H9 (cell line): ENCODE results near the gene RALGPS2. TPM values are rescaled to one million over a fixed set of nuclear protein-coding genes. Genes with fewer than 3 reads are reported as not detected.

Experiments used
- DNase-seq: peaks from one replicate; pipeline ENCODE4 v3.0.0-alpha.2; 2017
- H2AFZ ChIP-seq: one replicate; pipeline ENCODE4 v1.6.1; 2013; ENCODE audit warnings: mild to moderate bottlenecking, low read length, control low read depth, moderate library complexity
- H2AK5ac ChIP-seq: 2 replicates; pipeline ENCODE4 v1.6.1; 2013; ENCODE audit warnings: low read length, control low read depth, mixed read lengths; ENCODE audit not compliant: insufficient read length
- H2BK120ac ChIP-seq: one replicate; pipeline ENCODE4 v1.6.1; 2013; ENCODE audit warnings: low read depth, mild to moderate bottlenecking, low read length, control low read depth, inconsistent platforms; ENCODE audit not compliant: poor library complexity, severe bottlenecking
- H2BK12ac ChIP-seq: 2 replicates; pipeline ENCODE4 v1.6.1; 2013; ENCODE audit warnings: low read length, control low read depth, mixed read lengths, low read depth; ENCODE audit not compliant: insufficient read length
- H2BK15ac ChIP-seq: 2 replicates; pipeline ENCODE4 v1.6.1; 2013; ENCODE audit warnings: low read depth, low read length, control low read depth
- H2BK20ac ChIP-seq: one replicate; pipeline ENCODE4 v1.6.1; 2013; ENCODE audit warnings: low read depth, mild to moderate bottlenecking, low read length, control low read depth, inconsistent platforms; ENCODE audit not compliant: poor library complexity, severe bottlenecking
- H2BK5ac ChIP-seq: 2 replicates; pipeline ENCODE4 v1.6.1; 2013; ENCODE audit warnings: low read length, control low read depth, mixed read lengths; ENCODE audit not compliant: insufficient read length
- H3K14ac ChIP-seq: 2 replicates; pipeline ENCODE4 v1.6.1; 2013; ENCODE audit warnings: low read length, control low read depth; ENCODE audit not compliant: insufficient read depth
- H3K18ac ChIP-seq: 2 replicates; pipeline ENCODE4 v1.6.1; 2013; ENCODE audit warnings: low read depth, mild to moderate bottlenecking, mixed read lengths, low read length, control low read depth; ENCODE audit not compliant: insufficient read length
- H3K23ac ChIP-seq: 2 replicates; pipeline ENCODE4 v1.6.1; 2013; ENCODE audit warnings: low read length, control low read depth, mixed read lengths, low read depth; ENCODE audit not compliant: insufficient read length
- H3K23me2 ChIP-seq: 2 replicates; pipeline ENCODE4 v1.6.1; 2013; ENCODE audit warnings: low read depth, mild to moderate bottlenecking, mixed read lengths, low read length, control low read depth; ENCODE audit not compliant: insufficient read length, poor library complexity, severe bottlenecking
- H3K27ac ChIP-seq: 2 replicates; pipeline ENCODE4 v1.5.1; 2013; ENCODE audit warnings: low read length, control low read depth, mixed read lengths, low read depth; ENCODE audit not compliant: insufficient read length
- H3K27me3 ChIP-seq: 2 replicates; pipeline ENCODE4 v1.6.1; 2013; ENCODE audit warnings: low read length, control low read depth, inconsistent platforms; ENCODE audit not compliant: insufficient read depth
- H3K4ac ChIP-seq: 2 replicates; pipeline ENCODE4 v1.6.1; 2013; ENCODE audit warnings: low read depth, mild to moderate bottlenecking, control low read depth, inconsistent platforms, low read length, moderate library complexity
- H3K4me1 ChIP-seq: 2 replicates; pipeline ENCODE4 v1.6.1; 2013; ENCODE audit warnings: low read length, control low read depth, inconsistent platforms; ENCODE audit not compliant: insufficient read depth
- H3K4me2 ChIP-seq: 2 replicates; pipeline ENCODE4 v1.6.1; 2013; ENCODE audit warnings: low read length, control low read depth, mixed read lengths; ENCODE audit not compliant: insufficient read length, insufficient read depth
- H3K56ac ChIP-seq: 2 replicates; pipeline ENCODE4 v1.6.1; 2013; ENCODE audit warnings: low read depth, mild to moderate bottlenecking, mixed read lengths, low read length, control low read depth; ENCODE audit not compliant: insufficient read length
- H3K79me1 ChIP-seq: 2 replicates; pipeline ENCODE4 v1.6.1; 2013; ENCODE audit warnings: low read depth, mild to moderate bottlenecking, moderate library complexity, low read length, control low read depth, inconsistent platforms; ENCODE audit not compliant: insufficient read depth, poor library complexity, severe bottlenecking
- H3K79me2 ChIP-seq: 2 replicates; pipeline ENCODE4 v1.6.1; 2013; ENCODE audit warnings: low read length, control low read depth, inconsistent platforms; ENCODE audit not compliant: insufficient read depth
- H3K9ac ChIP-seq: 2 replicates; pipeline ENCODE4 v1.6.1; 2013; ENCODE audit warnings: low read length, control low read depth, mixed read lengths; ENCODE audit not compliant: insufficient read length; ENCODE audit errors: extremely low read depth
- H3K9me3 ChIP-seq: one replicate; pipeline ENCODE4 v1.6.1; 2013; ENCODE audit warnings: low read depth, low read length, inconsistent platforms; ENCODE audit not compliant: control insufficient read depth
- H3T11ph ChIP-seq: one replicate; pipeline ENCODE4 v1.6.1; 2013; ENCODE audit warnings: mild to moderate bottlenecking, low read length, control low read depth, inconsistent platforms
- H4K20me1 ChIP-seq: one replicate; pipeline ENCODE4 v1.6.1; 2013; ENCODE audit not compliant: control insufficient read depth, insufficient read length, insufficient read depth
- H4K5ac ChIP-seq: 2 replicates; pipeline ENCODE4 v1.6.1; 2013; ENCODE audit warnings: low read depth, mild to moderate bottlenecking, mixed read lengths, low read length, control low read depth; ENCODE audit not compliant: insufficient read length
- H4K8ac ChIP-seq: replicated peaks from 2 replicates; pipeline ENCODE4 v1.6.1; 2013; ENCODE audit warnings: low read length, control low read depth, mixed read lengths, low read depth; ENCODE audit not compliant: insufficient read length
- H4K91ac ChIP-seq: 2 replicates; pipeline ENCODE4 v1.6.1; 2013; ENCODE audit warnings: low read depth, mild to moderate bottlenecking, moderate library complexity, mixed read lengths, low read length, control low read depth; ENCODE audit not compliant: insufficient read length
- H3K27ac Mint-ChIP-seq, 3 experiments: 2 replicates in 2 of 3; 3 replicates in 1 of 3; pipeline ENCODE4 v1.8.0; 2020 to 2021; ENCODE audit warnings: mixed read lengths in 3 of 3, mild to moderate bottlenecking in 1 of 3, moderate library complexity in 1 of 3
- H3K27me3 Mint-ChIP-seq: 2 replicates; pipeline ENCODE4 v1.8.0; 2021; ENCODE audit warnings: low read depth, mild to moderate bottlenecking, moderate library complexity, mixed read lengths
- H3K36me3 Mint-ChIP-seq, 3 experiments: 2 replicates in 2 of 3; 3 replicates in 1 of 3; pipeline ENCODE4 v1.8.0; 2020 to 2021; ENCODE audit warnings: low read depth in 3 of 3, mixed read lengths in 3 of 3; ENCODE audit not compliant: insufficient read depth in 1 of 3
- H3K4me1 Mint-ChIP-seq, 2 experiments: 2 replicates each; pipeline ENCODE4 v1.8.0; 2020; ENCODE audit warnings: mixed read lengths in 2 of 2
- H3K4me3 Mint-ChIP-seq, 2 experiments: 2 replicates in 1 of 2; 3 replicates in 1 of 2; pipeline ENCODE4 v1.8.0; 2020 to 2021; ENCODE audit warnings: mild to moderate bottlenecking in 2 of 2, mixed read lengths in 2 of 2, moderate library complexity in 1 of 2
- H3K9me3 Mint-ChIP-seq, 2 experiments: 2 replicates in 1 of 2; 3 replicates in 1 of 2; pipeline ENCODE4 v1.8.0; 2020; ENCODE audit warnings: mild to moderate bottlenecking in 2 of 2, mixed read lengths in 2 of 2, moderate library complexity in 1 of 2
- CTCF ChIP-seq: fragments of 200-600 bp; sonication (generic); conservative IDR thresholded peaks from 3 replicates; pipeline ENCODE4 v1.8.0; 2021; ENCODE audit warnings: antibody characterized with exemption, mild to moderate bottlenecking
- WGBS: extraction: QIAGEN DNeasy Blood & Tissue Kit; methylation state at CpG from one replicate; pipeline ENCODE4 v1.1.7; 2013; ENCODE audit warnings: missing lambda C conversion rate, low lambda C conversion rate, mixed read lengths; ENCODE audit not compliant: insufficient read length; ENCODE audit errors: extremely low coverage; 5-methylcytosine and 5-hydroxymethylcytosine counted together
- total RNA-seq: library from RNA; stranded (reverse); gene quantifications from 2 replicates; pipeline ENCODE4 v1.2.1, GENCODE V29; 2021

Gene RALGPS2
- total RNA-seq, 1 experiment from 2014 or later, result 32.6 TPM

- no peak for DNase-seq
- H3K9me3 Mint-ChIP-seq, result peaks cover 4 to 12% of the 10 kb centered on the region in 2 experiments
- H2BK12ac ChIP-seq, result no peak overlapping the region
- H3K27ac ChIP-seq, result no peak overlapping the region
- no peak overlapping the region for H3K56ac ChIP-seq
- H4K8ac ChIP-seq, result no peak overlapping the region
- H2BK5ac ChIP-seq, result no peak overlapping the region
- no peak overlapping the region for H2AK5ac ChIP-seq
- H3K4ac ChIP-seq, result no peak overlapping the region
- H2BK20ac ChIP-seq, result no peak overlapping the region
- H3K18ac ChIP-seq, result no peak overlapping the region
- H4K5ac ChIP-seq, result no peak overlapping the region
- no peak overlapping the region; a peak in 1 of 7 replicates for H3K27ac Mint-ChIP-seq
- H2BK120ac ChIP-seq, result no peak overlapping the region
- no peak overlapping the region for H2BK15ac ChIP-seq
- H3K14ac ChIP-seq, result no peak overlapping the region
- TF ChIP-seq CTCF, result no peak
- no peak overlapping the region for H3K9ac ChIP-seq
- H4K91ac ChIP-seq, result no peak overlapping the region
- H3K36me3 Mint-ChIP-seq, result peaks cover 0 to 4% (median 0%) of the 10 kb centered on the region in 3 experiments; a peak in 2 of 7 replicates
- H3K23ac ChIP-seq, result no peak overlapping the region
- H3T11ph ChIP-seq, result no peak overlapping the region
- no CpG with 5 or more reads among the region's 17 CpGs for WGBS
- H3K79me1 ChIP-seq, result no peaks in the 10 kb centered on the region
- H3K79me2 ChIP-seq, result no peaks in the 10 kb centered on the region
- no peak overlapping the region for H2AFZ ChIP-seq
- H4K20me1 ChIP-seq, result no peaks in the 10 kb centered on the region
- no peaks in the 10 kb centered on the region for H3K9me3 ChIP-seq
- H3K4me3 Mint-ChIP-seq, result no peak overlapping the region
- no peaks in the 10 kb centered on the region for H3K23me2 ChIP-seq
- H3K4me1 Mint-ChIP-seq, result 0 out of 4 replicates have a peak, but pooled peaks cover 0 to 2% of the 10 kb centered on the region in 2 experiments
- peaks cover 1% of the 10 kb centered on the region; the same call in 1 of the 2 replicates for H3K27me3 Mint-ChIP-seq
- H3K27me3 ChIP-seq, result no peaks in the 10 kb centered on the region
- no peaks in the 10 kb centered on the region for H3K4me1 ChIP-seq
- H3K4me2 ChIP-seq, result no peak overlapping the region
These were observed 234.8 kb downstream of the RALGPS2 start for GRCh38 chr1:178959543-178960460.
